ENCODE data around the gene NKIRAS2.

The NKIRAS2 gene

DNA sequence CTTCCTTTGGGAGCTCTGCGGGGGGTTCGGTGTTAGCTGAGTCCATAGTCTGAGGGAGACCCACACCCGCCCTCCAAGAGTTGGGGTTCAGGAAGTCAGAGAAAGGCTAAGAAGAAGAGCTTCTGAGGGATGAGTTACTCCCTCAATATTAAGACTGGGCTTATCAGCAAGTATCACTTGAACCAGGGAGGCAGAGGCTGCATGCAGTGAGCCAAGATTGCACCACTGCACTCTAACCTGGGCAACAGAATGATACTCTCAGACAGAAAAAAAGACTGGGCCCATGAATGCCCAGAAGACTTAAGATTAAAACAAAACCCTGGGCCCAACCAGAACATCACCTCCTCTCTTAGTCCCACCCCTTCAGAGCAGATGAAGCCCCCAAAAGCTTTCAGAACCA is 6.0 kb downstream of the NKIRAS2 start (continued):
- TF ChIP-seq, protein P1, sequence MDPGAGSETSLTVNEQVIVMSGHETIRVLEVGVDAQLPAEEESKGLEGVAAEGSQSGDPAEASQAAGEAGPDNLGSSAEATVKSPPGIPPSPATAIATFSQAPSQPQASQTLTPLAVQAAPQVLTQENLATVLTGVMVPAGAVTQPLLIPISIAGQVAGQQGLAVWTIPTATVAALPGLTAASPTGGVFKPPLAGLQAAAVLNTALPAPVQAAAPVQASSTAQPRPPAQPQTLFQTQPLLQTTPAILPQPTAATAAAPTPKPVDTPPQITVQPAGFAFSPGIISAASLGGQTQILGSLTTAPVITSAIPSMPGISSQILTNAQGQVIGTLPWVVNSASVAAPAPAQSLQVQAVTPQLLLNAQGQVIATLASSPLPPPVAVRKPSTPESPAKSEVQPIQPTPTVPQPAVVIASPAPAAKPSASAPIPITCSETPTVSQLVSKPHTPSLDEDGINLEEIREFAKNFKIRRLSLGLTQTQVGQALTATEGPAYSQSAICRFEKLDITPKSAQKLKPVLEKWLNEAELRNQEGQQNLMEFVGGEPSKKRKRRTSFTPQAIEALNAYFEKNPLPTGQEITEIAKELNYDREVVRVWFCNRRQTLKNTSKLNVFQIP (CRISPR knock-in tag; IDR thresholded peaks at IDR 0.05; ENCODE audit: borderline replicate concordance, low read depth) = no peak
- TF ChIP-seq GLIS3 (CRISPR knock-in tag; IDR thresholded peaks at IDR 0.05) = no peak

DNA sequence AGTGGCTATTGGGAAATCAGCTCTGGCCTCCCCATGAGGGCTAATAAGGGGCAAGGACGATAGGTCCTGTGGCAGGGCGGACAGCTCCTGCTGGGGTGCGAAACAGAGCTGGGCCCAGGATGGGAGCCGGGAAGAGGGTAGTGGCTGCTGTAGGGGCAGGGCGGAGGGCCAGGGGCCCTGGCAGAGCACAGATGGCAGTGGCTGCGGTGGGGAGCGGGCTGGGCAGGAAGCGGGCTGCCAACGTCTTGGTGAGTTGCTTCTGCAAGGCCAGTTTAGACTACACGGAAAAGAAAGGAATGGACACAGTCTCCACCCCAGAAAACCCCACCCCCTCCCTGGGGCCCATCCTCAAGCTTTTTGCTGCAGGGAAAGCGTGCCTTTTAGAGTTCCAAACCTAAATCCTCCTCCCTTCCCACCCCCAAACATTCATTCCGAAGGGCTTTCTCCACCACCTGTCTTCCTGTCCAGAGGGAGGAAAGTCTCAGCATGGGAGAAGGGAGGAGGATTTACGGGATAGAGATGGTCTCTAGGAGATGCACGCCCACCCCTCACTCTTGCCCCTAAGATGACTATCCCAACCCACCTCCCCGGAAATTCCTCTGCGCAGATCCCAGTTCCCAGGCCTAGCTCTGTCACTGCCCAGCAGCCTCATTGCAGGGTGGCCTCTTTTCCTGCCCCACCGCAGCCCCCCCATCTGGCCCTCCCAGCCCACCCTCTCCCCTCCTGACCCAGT is 7.1 kb downstream of the NKIRAS2 start:
- no peak for ATAC-seq
- TF ChIP-seq, protein P2, sequence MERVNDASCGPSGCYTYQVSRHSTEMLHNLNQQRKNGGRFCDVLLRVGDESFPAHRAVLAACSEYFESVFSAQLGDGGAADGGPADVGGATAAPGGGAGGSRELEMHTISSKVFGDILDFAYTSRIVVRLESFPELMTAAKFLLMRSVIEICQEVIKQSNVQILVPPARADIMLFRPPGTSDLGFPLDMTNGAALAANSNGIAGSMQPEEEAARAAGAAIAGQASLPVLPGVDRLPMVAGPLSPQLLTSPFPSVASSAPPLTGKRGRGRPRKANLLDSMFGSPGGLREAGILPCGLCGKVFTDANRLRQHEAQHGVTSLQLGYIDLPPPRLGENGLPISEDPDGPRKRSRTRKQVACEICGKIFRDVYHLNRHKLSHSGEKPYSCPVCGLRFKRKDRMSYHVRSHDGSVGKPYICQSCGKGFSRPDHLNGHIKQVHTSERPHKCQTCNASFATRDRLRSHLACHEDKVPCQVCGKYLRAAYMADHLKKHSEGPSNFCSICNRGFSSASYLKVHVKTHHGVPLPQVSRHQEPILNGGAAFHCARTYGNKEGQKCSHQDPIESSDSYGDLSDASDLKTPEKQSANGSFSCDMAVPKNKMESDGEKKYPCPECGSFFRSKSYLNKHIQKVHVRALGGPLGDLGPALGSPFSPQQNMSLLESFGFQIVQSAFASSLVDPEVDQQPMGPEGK (CRISPR knock-in tag; IDR thresholded peaks at IDR 0.05; ENCODE audit: borderline replicate concordance) = no peak
- TF ChIP-seq ZFP30 (CRISPR knock-in tag; IDR thresholded peaks at IDR 0.05) (no peak), RARB (CRISPR knock-in tag; IDR thresholded peaks at IDR 0.05) (no peak), GLIS3 (CRISPR knock-in tag; IDR thresholded peaks at IDR 0.05) (no peak), TCF4 (CRISPR knock-in tag; IDR thresholded peaks at IDR 0.05; ENCODE audit: borderline replicate concordance) (no peak), OSR1 (CRISPR knock-in tag; IDR thresholded peaks at IDR 0.05) (no peak), ESRRG (CRISPR knock-in tag; IDR thresholded peaks at IDR 0.05) (no peak), ZC3H10 (CRISPR knock-in tag; IDR thresholded peaks at IDR 0.05) (no peak), PPARA (CRISPR knock-in tag; IDR thresholded peaks at IDR 0.05; ENCODE audit: borderline replicate concordance) (no peak), ZFP3 (CRISPR knock-in tag; IDR thresholded peaks at IDR 0.05) (no peak), ZNF8 (CRISPR knock-in tag; IDR thresholded peaks at IDR 0.05) (no peak), BACH2 (CRISPR knock-in tag; IDR thresholded peaks at IDR 0.05; ENCODE audit: borderline replicate concordance) (no peak)
- TF ChIP-seq, protein P1 (CRISPR knock-in tag; IDR thresholded peaks at IDR 0.05; ENCODE audit: borderline replicate concordance, low read depth) = no peak

DNA sequence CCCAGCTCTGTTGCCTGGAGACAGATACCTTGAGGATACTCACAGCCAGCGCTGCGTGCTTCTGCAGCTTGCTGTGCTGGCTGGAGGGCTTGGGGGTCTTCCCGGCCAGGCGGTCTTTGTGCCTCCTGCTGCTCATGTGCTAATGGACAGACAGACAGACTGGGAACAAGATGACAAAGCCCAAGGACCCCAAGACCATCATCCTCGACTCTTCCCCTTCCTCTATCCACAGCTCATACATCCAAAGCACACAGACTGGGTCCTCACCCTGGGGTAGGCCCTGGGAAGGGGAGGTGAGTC is 7.7 kb downstream of the NKIRAS2 start:
- TF ChIP-seq, protein P3, sequence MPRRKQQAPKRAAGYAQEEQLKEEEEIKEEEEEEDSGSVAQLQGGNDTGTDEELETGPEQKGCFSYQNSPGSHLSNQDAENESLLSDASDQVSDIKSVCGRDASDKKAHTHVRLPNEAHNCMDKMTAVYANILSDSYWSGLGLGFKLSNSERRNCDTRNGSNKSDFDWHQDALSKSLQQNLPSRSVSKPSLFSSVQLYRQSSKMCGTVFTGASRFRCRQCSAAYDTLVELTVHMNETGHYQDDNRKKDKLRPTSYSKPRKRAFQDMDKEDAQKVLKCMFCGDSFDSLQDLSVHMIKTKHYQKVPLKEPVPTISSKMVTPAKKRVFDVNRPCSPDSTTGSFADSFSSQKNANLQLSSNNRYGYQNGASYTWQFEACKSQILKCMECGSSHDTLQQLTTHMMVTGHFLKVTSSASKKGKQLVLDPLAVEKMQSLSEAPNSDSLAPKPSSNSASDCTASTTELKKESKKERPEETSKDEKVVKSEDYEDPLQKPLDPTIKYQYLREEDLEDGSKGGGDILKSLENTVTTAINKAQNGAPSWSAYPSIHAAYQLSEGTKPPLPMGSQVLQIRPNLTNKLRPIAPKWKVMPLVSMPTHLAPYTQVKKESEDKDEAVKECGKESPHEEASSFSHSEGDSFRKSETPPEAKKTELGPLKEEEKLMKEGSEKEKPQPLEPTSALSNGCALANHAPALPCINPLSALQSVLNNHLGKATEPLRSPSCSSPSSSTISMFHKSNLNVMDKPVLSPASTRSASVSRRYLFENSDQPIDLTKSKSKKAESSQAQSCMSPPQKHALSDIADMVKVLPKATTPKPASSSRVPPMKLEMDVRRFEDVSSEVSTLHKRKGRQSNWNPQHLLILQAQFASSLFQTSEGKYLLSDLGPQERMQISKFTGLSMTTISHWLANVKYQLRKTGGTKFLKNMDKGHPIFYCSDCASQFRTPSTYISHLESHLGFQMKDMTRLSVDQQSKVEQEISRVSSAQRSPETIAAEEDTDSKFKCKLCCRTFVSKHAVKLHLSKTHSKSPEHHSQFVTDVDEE (CRISPR knock-in tag; IDR thresholded peaks at IDR 0.05) = no peak
- TF ChIP-seq ZFP3 (CRISPR knock-in tag; IDR thresholded peaks at IDR 0.05) (no peak), TOX (CRISPR knock-in tag; IDR thresholded peaks at IDR 0.05; ENCODE audit: borderline replicate concordance) (no peak), PPARA (CRISPR knock-in tag; IDR thresholded peaks at IDR 0.05; ENCODE audit: borderline replicate concordance) (no peak), ISL1 (CRISPR knock-in tag; IDR thresholded peaks at IDR 0.05) (no peak), ARNTL (CRISPR knock-in tag; IDR thresholded peaks at IDR 0.05; ENCODE audit: borderline replicate concordance, low read depth) (no peak), OSR1 (CRISPR knock-in tag; IDR thresholded peaks at IDR 0.05) (no peak), TCF4 (CRISPR knock-in tag; IDR thresholded peaks at IDR 0.05; ENCODE audit: borderline replicate concordance) (no peak), ESRRG (CRISPR knock-in tag; IDR thresholded peaks at IDR 0.05) (no peak), GLIS3 (CRISPR knock-in tag; IDR thresholded peaks at IDR 0.05) (no peak), BACH2 (CRISPR knock-in tag; IDR thresholded peaks at IDR 0.05; ENCODE audit: borderline replicate concordance) (no peak)
- TF ChIP-seq, protein P1 (CRISPR knock-in tag; IDR thresholded peaks at IDR 0.05; ENCODE audit: borderline replicate concordance, low read depth) = no peak
- ATAC-seq = no peak
